ENCODE results near the gene EPYC. TPM values are rescaled to one million over a fixed set of nuclear protein-coding genes. Genes with fewer than 3 reads are reported as not detected.

Gene EPYC
- total and polyA plus RNA-seq, 10 of the 15 experiments (the other 5 are each of a cell fraction or from before 2014, with no cell fraction given), result not detected

DNA sequence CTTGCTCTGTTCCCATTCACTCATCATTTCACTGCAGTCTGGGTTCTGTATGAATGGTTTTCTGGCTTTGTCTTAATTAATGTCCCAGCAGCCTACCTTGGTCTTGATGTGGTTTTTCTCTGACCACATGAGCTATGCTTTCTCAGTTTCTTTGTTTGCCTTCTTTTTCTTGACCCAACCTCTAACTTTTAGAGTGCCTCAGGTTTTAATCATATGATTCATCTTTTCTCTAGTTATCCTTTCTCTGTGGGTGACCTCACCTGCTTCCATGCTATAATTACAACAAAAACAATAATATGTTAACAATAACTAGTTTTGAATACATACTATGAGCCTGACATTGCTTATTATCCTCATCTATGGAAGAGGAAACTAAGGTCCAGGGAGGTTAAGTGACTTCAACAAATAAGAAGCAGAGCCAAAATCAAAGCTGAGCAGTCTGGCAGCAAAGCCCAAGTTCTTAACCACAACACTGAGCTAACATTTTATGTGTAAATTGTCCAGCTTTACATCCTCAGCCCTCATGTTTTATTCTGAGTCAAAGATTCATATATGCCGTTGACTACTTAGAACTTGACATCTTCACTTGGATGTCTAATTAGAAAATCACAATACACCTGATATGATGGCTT lies 4.7 kb upstream of the EPYC start (continued):
- TF ChIP-seq WRNIP1 (IDR thresholded peaks at IDR 0.05; ENCODE audit: borderline replicate concordance, low read depth, low read length) (no peak), TCF3 (IDR thresholded peaks at IDR 0.05; ENCODE audit: borderline replicate concordance, insufficient read depth, low read depth, low read length) (no peak), MYC (IDR thresholded peaks at IDR 0.05; ENCODE audit: insufficient read depth, insufficient read length, insufficient replicate concordance, low read length, severe bottlenecking) (no peak), CREB1 (IDR thresholded peaks at IDR 0.05; ENCODE audit: low read depth) (no peak), YBX1 (IDR thresholded peaks at IDR 0.05) (no peak), ZSCAN29 (IDR thresholded peaks at IDR 0.05) (no peak), NR2F1 (conservative IDR thresholded peaks at IDR 0.05) (peak; percentile 84), GATAD2B (conservative IDR thresholded peaks at IDR 0.05; ENCODE audit: low read depth) (no peak), RBBP5 (conservative IDR thresholded peaks at IDR 0.05) (no peak), POLR2AphosphoS5 (IDR thresholded peaks at IDR 0.05; ENCODE audit: low read length) (no peak), ZNF384 (IDR thresholded peaks at IDR 0.05; ENCODE audit: borderline replicate concordance, low read depth, low read length) (no peak), MEF2B (IDR thresholded peaks at IDR 0.05; ENCODE audit: partially characterized antibody, poor library complexity, severe bottlenecking) (peak; percentile 78), NFIC (IDR thresholded peaks at IDR 0.05; ENCODE audit: low read depth, low read length) (peak; percentile 94), ZNF207 (IDR thresholded peaks at IDR 0.05; ENCODE audit: borderline replicate concordance) (no peak), SRF (IDR thresholded peaks at IDR 0.05; ENCODE audit: low read depth in 2 of 2, low read length in 2 of 2) (no peak), GABPA (IDR thresholded peaks at IDR 0.05; ENCODE audit: low read depth) (no peak), SMAD5 (IDR thresholded peaks at IDR 0.05; ENCODE audit: low read depth) (no peak), NFYA (IDR thresholded peaks at IDR 0.05; ENCODE audit: borderline replicate concordance, low read depth, low read length) (no peak), TBL1XR1 (IDR thresholded peaks at IDR 0.05; ENCODE audit: low read depth, low read length) (peak; percentile 91), IKZF2 (IDR thresholded peaks at IDR 0.05) (peak; percentile 91 to 94), NFXL1 (IDR thresholded peaks at IDR 0.05; ENCODE audit: borderline replicate concordance) (no peak), KDM1A (IDR thresholded peaks at IDR 0.05; ENCODE audit: borderline replicate concordance) (no peak), FOXM1 (IDR thresholded peaks at IDR 0.05; ENCODE audit: low read depth, low read length) (peak; percentile 86; the same call in 1 of the 2 replicates), CBX5 (IDR thresholded peaks at IDR 0.05; ENCODE audit: low read depth) (no peak), ETV6 (conservative IDR thresholded peaks at IDR 0.05 in 1 of 2, IDR thresholded peaks at IDR 0.05 in 1 of 2; ENCODE audit: borderline replicate concordance in 1 of 2, low read depth in 1 of 2) (peak in 1 of 2 experiments; percentile 57; a peak in 1 of 4 replicates)
- TF ChIP-seq, protein P1, sequence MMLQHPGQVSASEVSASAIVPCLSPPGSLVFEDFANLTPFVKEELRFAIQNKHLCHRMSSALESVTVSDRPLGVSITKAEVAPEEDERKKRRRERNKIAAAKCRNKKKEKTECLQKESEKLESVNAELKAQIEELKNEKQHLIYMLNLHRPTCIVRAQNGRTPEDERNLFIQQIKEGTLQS (IDR thresholded peaks at IDR 0.05; ENCODE audit: borderline replicate concordance, extremely low read depth, low read depth, low read length), result no peak
- TF ChIP-seq, protein P2, sequence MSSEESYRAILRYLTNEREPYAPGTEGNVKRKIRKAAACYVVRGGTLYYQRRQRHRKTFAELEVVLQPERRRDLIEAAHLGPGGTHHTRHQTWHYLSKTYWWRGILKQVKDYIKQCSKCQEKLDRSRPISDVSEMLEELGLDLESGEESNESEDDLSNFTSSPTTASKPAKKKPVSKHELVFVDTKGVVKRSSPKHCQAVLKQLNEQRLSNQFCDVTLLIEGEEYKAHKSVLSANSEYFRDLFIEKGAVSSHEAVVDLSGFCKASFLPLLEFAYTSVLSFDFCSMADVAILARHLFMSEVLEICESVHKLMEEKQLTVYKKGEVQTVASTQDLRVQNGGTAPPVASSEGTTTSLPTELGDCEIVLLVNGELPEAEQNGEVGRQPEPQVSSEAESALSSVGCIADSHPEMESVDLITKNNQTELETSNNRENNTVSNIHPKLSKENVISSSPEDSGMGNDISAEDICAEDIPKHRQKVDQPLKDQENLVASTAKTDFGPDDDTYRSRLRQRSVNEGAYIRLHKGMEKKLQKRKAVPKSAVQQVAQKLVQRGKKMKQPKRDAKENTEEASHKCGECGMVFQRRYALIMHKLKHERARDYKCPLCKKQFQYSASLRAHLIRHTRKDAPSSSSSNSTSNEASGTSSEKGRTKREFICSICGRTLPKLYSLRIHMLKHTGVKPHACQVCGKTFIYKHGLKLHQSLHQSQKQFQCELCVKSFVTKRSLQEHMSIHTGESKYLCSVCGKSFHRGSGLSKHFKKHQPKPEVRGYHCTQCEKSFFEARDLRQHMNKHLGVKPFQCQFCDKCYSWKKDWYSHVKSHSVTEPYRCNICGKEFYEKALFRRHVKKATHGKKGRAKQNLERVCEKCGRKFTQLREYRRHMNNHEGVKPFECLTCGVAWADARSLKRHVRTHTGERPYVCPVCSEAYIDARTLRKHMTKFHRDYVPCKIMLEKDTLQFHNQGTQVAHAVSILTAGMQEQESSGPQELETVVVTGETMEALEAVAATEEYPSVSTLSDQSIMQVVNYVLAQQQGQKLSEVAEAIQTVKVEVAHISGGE (CRISPR knock-in tag; IDR thresholded peaks at IDR 0.05), result no peak
- TF ChIP-seq, protein P3, sequence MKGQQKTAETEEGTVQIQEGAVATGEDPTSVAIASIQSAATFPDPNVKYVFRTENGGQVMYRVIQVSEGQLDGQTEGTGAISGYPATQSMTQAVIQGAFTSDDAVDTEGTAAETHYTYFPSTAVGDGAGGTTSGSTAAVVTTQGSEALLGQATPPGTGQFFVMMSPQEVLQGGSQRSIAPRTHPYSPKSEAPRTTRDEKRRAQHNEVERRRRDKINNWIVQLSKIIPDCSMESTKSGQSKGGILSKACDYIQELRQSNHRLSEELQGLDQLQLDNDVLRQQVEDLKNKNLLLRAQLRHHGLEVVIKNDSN (IDR thresholded peaks at IDR 0.05; ENCODE audit: borderline replicate concordance, extremely low read length, insufficient read depth, low read depth, low read length), result no peak
